Liver (tissue), 9 donors: Measurements from ENCODE around the gene TTC28. TPM values are rescaled to one million over a fixed set of nuclear protein-coding genes. Genes with fewer than 3 reads are reported as not detected.

Source experiments
- DNase-seq: peaks from one replicate; pipeline ENCODE4 v3.0.0-alpha.2; 2017; ENCODE audit warnings: low spot score
- H3K27ac ChIP-seq, 2 donors: one replicate each; pipeline ENCODE4 v1.7.0; 2013; ENCODE audit warnings: inconsistent platforms in 2 of 2, low read length in 2 of 2, control low read depth in 1 of 2, low read depth in 1 of 2, mild to moderate bottlenecking in 1 of 2
- H3K27me3 ChIP-seq, 4 donors: one replicate each; pipeline versions ENCODE4 v1.6.1 to v1.7.0; 2013; ENCODE audit warnings: low read length in 3 of 4, inconsistent platforms in 1 of 4, mild to moderate bottlenecking in 1 of 4, moderate library complexity in 1 of 4; ENCODE audit not compliant: control insufficient read depth in 4 of 4, insufficient read depth in 4 of 4
- H3K36me3 ChIP-seq, 4 donors: one replicate each; pipeline versions ENCODE4 v1.6.1 to v1.7.0; 2013; ENCODE audit warnings: low read length in 3 of 4, mild to moderate bottlenecking in 3 of 4, low read depth in 1 of 4, moderate library complexity in 1 of 4; ENCODE audit not compliant: control insufficient read depth in 4 of 4, insufficient read depth in 3 of 4
- H3K4me1 ChIP-seq, 4 donors: one replicate each; pipeline versions ENCODE4 v1.6.1 to v1.7.0; 2013; ENCODE audit warnings: low read length in 3 of 4, mild to moderate bottlenecking in 3 of 4, moderate library complexity in 1 of 4; ENCODE audit not compliant: control insufficient read depth in 4 of 4, insufficient read depth in 4 of 4
- H3K4me3 ChIP-seq, 3 donors: one replicate each; pipeline versions ENCODE4 v1.6.1 to v1.7.0; 2013; ENCODE audit warnings: low read length in 3 of 3, control low read depth in 1 of 3, low read depth in 1 of 3, mild to moderate bottlenecking in 1 of 3
- H3K9ac ChIP-seq, 2 donors: one replicate each; pipeline ENCODE4 v1.7.0; 2013; ENCODE audit warnings: low read length in 2 of 2, mild to moderate bottlenecking in 2 of 2, moderate library complexity in 2 of 2, control low read depth in 1 of 2, low read depth in 1 of 2
- H3K9me3 ChIP-seq, 4 donors: one replicate each; pipeline versions ENCODE4 v1.6.1 to v1.7.0; 2013; ENCODE audit warnings: low read length in 3 of 4; ENCODE audit not compliant: control insufficient read depth in 4 of 4
- EGR1 ChIP-seq, 2 donors: IDR thresholded peaks; 2 replicates each; pipeline ENCODE4 v1.6.1; 2016 to 2018; ENCODE audit warnings: antibody characterized with exemption in 2 of 2, low read depth in 2 of 2
- FOXA1 ChIP-seq: IDR thresholded peaks from 2 replicates; pipeline ENCODE4 v1.6.1; 2016; ENCODE audit warnings: antibody characterized with exemption
- GABPA ChIP-seq, 2 donors: IDR thresholded peaks in 1 of 2; conservative IDR thresholded peaks in 1 of 2; 2 replicates each; pipeline ENCODE4 v1.6.1; 2016; ENCODE audit warnings: antibody characterized with exemption in 2 of 2, mild to moderate bottlenecking in 1 of 2, moderate library complexity in 1 of 2
- HNF4A ChIP-seq, 2 donors: conservative IDR thresholded peaks; 2 replicates each; pipeline ENCODE4 v1.6.1; 2016; ENCODE audit warnings: antibody characterized with exemption in 2 of 2, mild to moderate bottlenecking in 2 of 2
- NR2F2 ChIP-seq: IDR thresholded peaks from 2 replicates; pipeline ENCODE4 v1.6.1; 2016; ENCODE audit warnings: antibody characterized with exemption
- RAD21 ChIP-seq, 2 donors: IDR thresholded peaks; 2 replicates each; pipeline ENCODE4 v1.6.1; 2016; ENCODE audit warnings: antibody characterized with exemption in 2 of 2, mild to moderate bottlenecking in 2 of 2
- YY1 ChIP-seq: IDR thresholded peaks from 2 replicates; pipeline ENCODE4 v1.6.1; 2016; ENCODE audit warnings: antibody characterized with exemption, mild to moderate bottlenecking
- WGBS: extraction: QIAGEN DNeasy Blood & Tissue Kit; methylation state at CpG from one replicate; pipeline ENCODE4 v1.1.7; 2013; 5-methylcytosine and 5-hydroxymethylcytosine counted together
- polyA plus RNA-seq, 2 donors: library from polyadenylated mRNA; stranded (reverse) in 1 of 2; unstranded in 1 of 2; fragments of 200-250 nt in 1 of 2; fragments of >200 nt in 1 of 2; fragmentation: Nextera tagmentation in 1 of 2; extraction: Ambion mirVana in 1 of 2; gene quantifications; one replicate each; pipeline versions ENCODE4 v1.2.1 to v1.2.3, GENCODE V29; 2013 to 2015
- total RNA-seq, 2 donors: library from RNA; depleted of rRNA; stranded (reverse); fragments of >200 nt; gene quantifications; one replicate each; pipeline ENCODE4 v1.2.3, GENCODE V29; 2014
- TF ChIP-seq, protein P1 (sequence below): fragments of 150-350 bp; IDR thresholded peaks from 2 replicates; pipeline ENCODE4 v1.5.1; 2017; ENCODE audit warnings: improper control_type of control experiment, low read depth, low read length; ENCODE audit not compliant: missing input control
- TF ChIP-seq, protein P2 (sequence below): IDR thresholded peaks from 2 replicates; pipeline ENCODE4 v1.6.1; 2016; ENCODE audit warnings: antibody characterized with exemption, mild to moderate bottlenecking
- TF ChIP-seq, protein P3 (sequence below): IDR thresholded peaks from 2 replicates; pipeline ENCODE4 v1.6.1; 2016; ENCODE audit warnings: antibody characterized with exemption
- donor health status: healthy.
- donor health status: healthy.
- donor health status: healthy.
- donor health status: healthy.
- donor health status: healthy.

The TTC28 gene
- total and polyA plus RNA-seq, 4 donors = 4.2 to 19.4 (median 5.9) TPM

DNA sequence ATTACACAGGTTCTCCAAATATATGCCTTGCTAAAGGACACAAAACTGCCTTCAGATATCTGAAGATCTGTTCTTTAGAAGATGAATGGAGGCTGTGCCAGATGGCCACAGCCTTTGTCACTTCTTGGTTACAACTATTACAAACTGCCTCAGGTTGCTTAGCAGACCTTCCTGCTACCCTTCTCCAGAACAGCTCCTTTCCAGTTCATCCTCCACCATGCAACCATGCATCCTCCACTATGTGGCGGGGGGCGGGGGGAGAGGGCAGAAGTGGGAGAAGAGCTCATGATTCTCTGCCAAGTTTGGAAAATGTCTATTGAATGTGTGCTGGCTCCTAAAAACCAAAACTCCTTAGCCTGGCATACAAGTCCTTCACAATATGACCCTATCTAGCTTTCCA lies 267.5 kb downstream of the TTC28 start:
- TF ChIP-seq, protein P1, sequence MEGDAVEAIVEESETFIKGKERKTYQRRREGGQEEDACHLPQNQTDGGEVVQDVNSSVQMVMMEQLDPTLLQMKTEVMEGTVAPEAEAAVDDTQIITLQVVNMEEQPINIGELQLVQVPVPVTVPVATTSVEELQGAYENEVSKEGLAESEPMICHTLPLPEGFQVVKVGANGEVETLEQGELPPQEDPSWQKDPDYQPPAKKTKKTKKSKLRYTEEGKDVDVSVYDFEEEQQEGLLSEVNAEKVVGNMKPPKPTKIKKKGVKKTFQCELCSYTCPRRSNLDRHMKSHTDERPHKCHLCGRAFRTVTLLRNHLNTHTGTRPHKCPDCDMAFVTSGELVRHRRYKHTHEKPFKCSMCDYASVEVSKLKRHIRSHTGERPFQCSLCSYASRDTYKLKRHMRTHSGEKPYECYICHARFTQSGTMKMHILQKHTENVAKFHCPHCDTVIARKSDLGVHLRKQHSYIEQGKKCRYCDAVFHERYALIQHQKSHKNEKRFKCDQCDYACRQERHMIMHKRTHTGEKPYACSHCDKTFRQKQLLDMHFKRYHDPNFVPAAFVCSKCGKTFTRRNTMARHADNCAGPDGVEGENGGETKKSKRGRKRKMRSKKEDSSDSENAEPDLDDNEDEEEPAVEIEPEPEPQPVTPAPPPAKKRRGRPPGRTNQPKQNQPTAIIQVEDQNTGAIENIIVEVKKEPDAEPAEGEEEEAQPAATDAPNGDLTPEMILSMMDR = no peak
- TF ChIP-seq HNF4A (conservative IDR thresholded peaks at IDR 0.05) (no peak), NR2F2 (no peak), GABPA (IDR thresholded peaks at IDR 0.05 in 1 of 2, conservative IDR thresholded peaks at IDR 0.05 in 1 of 2) (no peak), YY1 (no peak), EGR1 (IDR thresholded peaks at IDR 0.05; ENCODE audit: low read depth in 2 of 2) (no peak), FOXA1 (no peak)
- TF ChIP-seq, protein P2, sequence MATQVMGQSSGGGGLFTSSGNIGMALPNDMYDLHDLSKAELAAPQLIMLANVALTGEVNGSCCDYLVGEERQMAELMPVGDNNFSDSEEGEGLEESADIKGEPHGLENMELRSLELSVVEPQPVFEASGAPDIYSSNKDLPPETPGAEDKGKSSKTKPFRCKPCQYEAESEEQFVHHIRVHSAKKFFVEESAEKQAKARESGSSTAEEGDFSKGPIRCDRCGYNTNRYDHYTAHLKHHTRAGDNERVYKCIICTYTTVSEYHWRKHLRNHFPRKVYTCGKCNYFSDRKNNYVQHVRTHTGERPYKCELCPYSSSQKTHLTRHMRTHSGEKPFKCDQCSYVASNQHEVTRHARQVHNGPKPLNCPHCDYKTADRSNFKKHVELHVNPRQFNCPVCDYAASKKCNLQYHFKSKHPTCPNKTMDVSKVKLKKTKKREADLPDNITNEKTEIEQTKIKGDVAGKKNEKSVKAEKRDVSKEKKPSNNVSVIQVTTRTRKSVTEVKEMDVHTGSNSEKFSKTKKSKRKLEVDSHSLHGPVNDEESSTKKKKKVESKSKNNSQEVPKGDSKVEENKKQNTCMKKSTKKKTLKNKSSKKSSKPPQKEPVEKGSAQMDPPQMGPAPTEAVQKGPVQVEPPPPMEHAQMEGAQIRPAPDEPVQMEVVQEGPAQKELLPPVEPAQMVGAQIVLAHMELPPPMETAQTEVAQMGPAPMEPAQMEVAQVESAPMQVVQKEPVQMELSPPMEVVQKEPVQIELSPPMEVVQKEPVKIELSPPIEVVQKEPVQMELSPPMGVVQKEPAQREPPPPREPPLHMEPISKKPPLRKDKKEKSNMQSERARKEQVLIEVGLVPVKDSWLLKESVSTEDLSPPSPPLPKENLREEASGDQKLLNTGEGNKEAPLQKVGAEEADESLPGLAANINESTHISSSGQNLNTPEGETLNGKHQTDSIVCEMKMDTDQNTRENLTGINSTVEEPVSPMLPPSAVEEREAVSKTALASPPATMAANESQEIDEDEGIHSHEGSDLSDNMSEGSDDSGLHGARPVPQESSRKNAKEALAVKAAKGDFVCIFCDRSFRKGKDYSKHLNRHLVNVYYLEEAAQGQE = no peak
- TF ChIP-seq, protein P3, sequence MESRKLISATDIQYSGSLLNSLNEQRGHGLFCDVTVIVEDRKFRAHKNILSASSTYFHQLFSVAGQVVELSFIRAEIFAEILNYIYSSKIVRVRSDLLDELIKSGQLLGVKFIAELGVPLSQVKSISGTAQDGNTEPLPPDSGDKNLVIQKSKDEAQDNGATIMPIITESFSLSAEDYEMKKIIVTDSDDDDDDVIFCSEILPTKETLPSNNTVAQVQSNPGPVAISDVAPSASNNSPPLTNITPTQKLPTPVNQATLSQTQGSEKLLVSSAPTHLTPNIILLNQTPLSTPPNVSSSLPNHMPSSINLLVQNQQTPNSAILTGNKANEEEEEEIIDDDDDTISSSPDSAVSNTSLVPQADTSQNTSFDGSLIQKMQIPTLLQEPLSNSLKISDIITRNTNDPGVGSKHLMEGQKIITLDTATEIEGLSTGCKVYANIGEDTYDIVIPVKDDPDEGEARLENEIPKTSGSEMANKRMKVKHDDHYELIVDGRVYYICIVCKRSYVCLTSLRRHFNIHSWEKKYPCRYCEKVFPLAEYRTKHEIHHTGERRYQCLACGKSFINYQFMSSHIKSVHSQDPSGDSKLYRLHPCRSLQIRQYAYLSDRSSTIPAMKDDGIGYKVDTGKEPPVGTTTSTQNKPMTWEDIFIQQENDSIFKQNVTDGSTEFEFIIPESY = no peak
- H3K9me3 ChIP-seq = no peaks in the 10 kb centered on the region
- WGBS = 96% methylated on average over 2 of the region's 2 CpGs

DNA sequence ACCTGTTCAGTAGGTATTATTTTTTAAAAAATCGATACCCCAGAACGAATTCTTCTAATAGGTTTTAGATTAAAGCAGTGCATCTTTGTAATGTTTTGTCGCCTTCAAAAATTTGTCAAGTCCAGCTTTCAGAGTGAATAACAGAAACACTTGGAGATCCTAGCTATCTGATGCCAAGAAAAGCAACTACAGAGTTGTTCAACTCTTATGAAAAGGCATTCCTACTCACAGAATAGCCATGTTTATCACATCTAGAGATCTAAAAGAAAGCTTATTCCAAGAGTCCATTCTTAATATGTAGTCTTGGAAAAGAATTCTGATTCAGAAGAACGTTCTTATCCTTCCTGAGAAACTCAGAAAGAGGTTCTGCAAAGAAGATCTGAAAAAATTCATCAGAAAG lies 268.5 kb downstream of the TTC28 start:
- DNase-seq = no peak
- WGBS = 95% methylated on average over 4 of the region's 4 CpGs
- Histone ChIP-seq H3K9me3 (no peaks in the 10 kb centered on the region), H3K9ac (no peak overlapping the region), H3K36me3 (no peaks in the 10 kb centered on the region), H3K4me1 (no peaks in the 10 kb centered on the region), H3K27me3 (no peaks in the 10 kb centered on the region), H3K4me3 (no peak overlapping the region), H3K27ac (no peak overlapping the region)
- TF ChIP-seq, protein P2 = no peak
- TF ChIP-seq RAD21 (IDR thresholded peaks at IDR 0.05) = no peak

More for the DNA sequence above, 267.5 kb downstream of the TTC28 start:
- H3K27me3 ChIP-seq = no peaks in the 10 kb centered on the region
- no peaks in the 10 kb centered on the region for H3K4me1 ChIP-seq
- no peak for DNase-seq
- H3K36me3 ChIP-seq = no peaks in the 10 kb centered on the region
- H3K27ac ChIP-seq = no peak overlapping the region
- no peak overlapping the region for H3K4me3 ChIP-seq
- H3K9ac ChIP-seq = no peak overlapping the region
